Trophoblast cell (in vitro differentiated cells and primary cell): ENCODE data around the gene AKAP14. TPM values are rescaled to one million over a fixed set of nuclear protein-coding genes. Genes with fewer than 3 reads are reported as not detected.
A peak's percentile ranks its signal among the peaks of the same experiment; 100 is the strongest.

Experiments
- DNase-seq, 2 donors: peaks; one replicate each; pipeline ENCODE4 v3.0.0-alpha.2; 2016
- H2AFZ ChIP-seq: 2 replicates; pipeline ENCODE4 v1.6.1; 2013; ENCODE audit warnings: low read length, moderate library complexity, mild to moderate bottlenecking; ENCODE audit not compliant: insufficient read depth, poor library complexity
- H2AK5ac ChIP-seq: 2 replicates; pipeline ENCODE4 v1.6.1; 2013; ENCODE audit warnings: mild to moderate bottlenecking, low read length
- H2BK120ac ChIP-seq: 2 replicates; pipeline ENCODE4 v1.6.1; 2013; ENCODE audit warnings: low read length, mild to moderate bottlenecking, moderate library complexity; ENCODE audit not compliant: insufficient read depth, poor library complexity
- H2BK12ac ChIP-seq: 2 replicates; pipeline ENCODE4 v1.6.1; 2013; ENCODE audit warnings: mild to moderate bottlenecking, low read length, moderate library complexity
- H2BK5ac ChIP-seq: 2 replicates; pipeline ENCODE4 v1.6.1; 2013; ENCODE audit warnings: low read length, low read depth, moderate library complexity, mild to moderate bottlenecking; ENCODE audit not compliant: poor library complexity
- H3K14ac ChIP-seq: 2 replicates; pipeline ENCODE4 v1.6.1; 2013; ENCODE audit warnings: mild to moderate bottlenecking, low read length
- H3K18ac ChIP-seq: 2 replicates; pipeline ENCODE4 v1.6.1; 2013; ENCODE audit warnings: mild to moderate bottlenecking, low read length
- H3K23ac ChIP-seq: 2 replicates; pipeline ENCODE4 v1.6.1; 2013; ENCODE audit warnings: low read length
- H3K27ac ChIP-seq: 2 replicates; pipeline ENCODE4 v1.5.1; 2013; ENCODE audit warnings: low read depth, mild to moderate bottlenecking, inconsistent platforms, low read length, moderate library complexity
- H3K27me3 ChIP-seq: 2 replicates; pipeline ENCODE4 v1.6.1; 2013; ENCODE audit warnings: inconsistent platforms, mild to moderate bottlenecking, low read length, moderate library complexity; ENCODE audit not compliant: insufficient read depth
- H3K36me3 ChIP-seq, 2 experiments: 1 replicate in 1 of 2; 2 replicates in 1 of 2; pipeline ENCODE4 v1.6.1; 2013; ENCODE audit warnings: low read length in 2 of 2, mild to moderate bottlenecking in 2 of 2, moderate library complexity in 1 of 2; ENCODE audit not compliant: insufficient read depth in 2 of 2, control insufficient read depth in 1 of 2
- H3K4ac ChIP-seq: 2 replicates; pipeline ENCODE4 v1.6.1; 2013; ENCODE audit warnings: low read depth, mild to moderate bottlenecking, low read length, moderate library complexity
- H3K4me1 ChIP-seq, 2 experiments: 1 replicate in 1 of 2; 2 replicates in 1 of 2; pipeline ENCODE4 v1.6.1; 2013; ENCODE audit warnings: low read length in 2 of 2, mild to moderate bottlenecking in 2 of 2, moderate library complexity in 1 of 2; ENCODE audit not compliant: insufficient read depth in 2 of 2, control insufficient read depth in 1 of 2
- H3K4me2 ChIP-seq: 2 replicates; pipeline ENCODE4 v1.6.1; 2013; ENCODE audit warnings: inconsistent platforms, mild to moderate bottlenecking, low read length, moderate library complexity
- H3K4me3 ChIP-seq: 2 replicates; pipeline ENCODE4 v1.5.1; 2013; ENCODE audit warnings: mild to moderate bottlenecking, low read depth, low read length, inconsistent platforms
- H3K79me1 ChIP-seq: one replicate; pipeline ENCODE4 v1.6.1; 2013; ENCODE audit warnings: low read length
- H3K79me2 ChIP-seq: 2 replicates; pipeline ENCODE4 v1.6.1; 2013; ENCODE audit warnings: low read length, mild to moderate bottlenecking; ENCODE audit not compliant: control insufficient read depth, insufficient read depth, poor library complexity
- H3K9ac ChIP-seq: 2 replicates; pipeline ENCODE4 v1.6.1; 2013; ENCODE audit warnings: mild to moderate bottlenecking, low read length
- H3K9me3 ChIP-seq: 2 replicates; pipeline ENCODE4 v1.6.1; 2013; ENCODE audit warnings: low read depth, mild to moderate bottlenecking, control low read depth, inconsistent platforms, low read length; ENCODE audit not compliant: insufficient read depth
- H4K12ac ChIP-seq: 2 replicates; pipeline ENCODE4 v1.6.1; 2013; ENCODE audit warnings: low read depth, mild to moderate bottlenecking, low read length, moderate library complexity
- H4K8ac ChIP-seq: 2 replicates; pipeline ENCODE4 v1.6.1; 2013; ENCODE audit warnings: low read depth, mild to moderate bottlenecking, low read length, moderate library complexity
- H4K91ac ChIP-seq: one replicate; pipeline ENCODE4 v1.6.1; 2013; ENCODE audit warnings: low read depth, mild to moderate bottlenecking, low read length, moderate library complexity
- WGBS: extraction: QIAGEN DNeasy Blood & Tissue Kit; methylation state at CpG from one replicate; pipeline ENCODE4 v1.1.7; 2013; ENCODE audit warnings: missing lambda C conversion rate; ENCODE audit not compliant: insufficient read length, insufficient coverage; ENCODE audit errors: extremely low coverage; 5-methylcytosine and 5-hydroxymethylcytosine counted together
- polyA plus RNA-seq: library from polyadenylated mRNA; stranded (reverse); fragments of 200-250 nt; gene quantifications from 2 replicates; pipeline ENCODE4 v1.2.3, GENCODE V29; 2013

Gene AKAP14
- 9.2 and 10.8 TPM in 2 replicates for polyA plus RNA-seq

DNA sequence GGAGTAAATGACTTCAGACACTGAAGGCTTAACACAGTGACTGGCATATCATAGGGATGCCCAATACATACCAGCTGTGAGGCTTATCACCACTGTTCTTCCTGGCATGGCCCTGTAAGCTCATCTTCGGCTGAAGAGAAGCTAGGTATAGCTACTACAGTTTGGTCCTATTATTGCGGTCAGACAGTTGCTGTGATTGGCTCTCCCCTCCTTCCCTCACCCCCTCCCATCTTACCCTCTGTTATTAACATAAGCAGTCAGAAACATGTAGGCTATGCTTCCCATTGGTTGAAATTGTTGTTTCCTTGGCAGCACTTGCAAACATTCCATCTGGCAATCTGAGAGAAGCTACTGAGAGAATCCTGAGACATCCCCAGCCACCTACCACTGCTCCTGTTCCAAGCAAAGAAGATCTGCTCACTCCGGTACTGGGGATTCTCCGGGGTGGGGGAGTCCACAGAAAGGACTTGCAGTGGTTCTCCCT is at the start of gene AKAP14:
AKAP14 (plus strand) TSS at position 51 of the 484 bp plus-strand sequence. CDS start 7,331 bp downstream, outside the sequence.
- H3K36me3 ChIP-seq = no peaks in the 10 kb centered on the region
- H3K18ac ChIP-seq = no peak within 1 kb of the TSS
- H2AFZ ChIP-seq = no peak within 1 kb of the TSS
- H3K4me3 ChIP-seq = no peak within 1 kb of the TSS
- no peak within 1 kb of the TSS for H3K14ac ChIP-seq
- no peak within 1 kb of the TSS for H4K8ac ChIP-seq
- no CpG with 5 or more reads among the region's 4 CpGs for WGBS
- H3K9ac ChIP-seq = no peak within 1 kb of the TSS
- H3K4me2 ChIP-seq = no peak within 1 kb of the TSS
- no peak within 1 kb of the TSS for H3K27ac ChIP-seq
- H2BK12ac ChIP-seq = no peak within 1 kb of the TSS
- H3K27me3 ChIP-seq = no peaks in the 10 kb centered on the region
- no peak within 1 kb of the TSS for H3K23ac ChIP-seq
- no peak within 1 kb of the TSS for H4K12ac ChIP-seq
- no peak within 1 kb of the TSS for H2BK5ac ChIP-seq
- H3K4me1 ChIP-seq = peaks cover 4 to 6% of the 10 kb centered on the region in 2 experiments
- no peaks in the 10 kb centered on the region for H3K79me2 ChIP-seq
- DNase-seq = no peak
- no peak within 1 kb of the TSS for H3K4ac ChIP-seq
- H2BK120ac ChIP-seq = no peak within 1 kb of the TSS
- H3K9me3 ChIP-seq = no peaks in the 10 kb centered on the region
- H3K79me1 ChIP-seq = peaks cover 9% of the 10 kb centered on the region
- H2AK5ac ChIP-seq = no peak within 1 kb of the TSS
- no peak within 1 kb of the TSS for H4K91ac ChIP-seq

DNA sequence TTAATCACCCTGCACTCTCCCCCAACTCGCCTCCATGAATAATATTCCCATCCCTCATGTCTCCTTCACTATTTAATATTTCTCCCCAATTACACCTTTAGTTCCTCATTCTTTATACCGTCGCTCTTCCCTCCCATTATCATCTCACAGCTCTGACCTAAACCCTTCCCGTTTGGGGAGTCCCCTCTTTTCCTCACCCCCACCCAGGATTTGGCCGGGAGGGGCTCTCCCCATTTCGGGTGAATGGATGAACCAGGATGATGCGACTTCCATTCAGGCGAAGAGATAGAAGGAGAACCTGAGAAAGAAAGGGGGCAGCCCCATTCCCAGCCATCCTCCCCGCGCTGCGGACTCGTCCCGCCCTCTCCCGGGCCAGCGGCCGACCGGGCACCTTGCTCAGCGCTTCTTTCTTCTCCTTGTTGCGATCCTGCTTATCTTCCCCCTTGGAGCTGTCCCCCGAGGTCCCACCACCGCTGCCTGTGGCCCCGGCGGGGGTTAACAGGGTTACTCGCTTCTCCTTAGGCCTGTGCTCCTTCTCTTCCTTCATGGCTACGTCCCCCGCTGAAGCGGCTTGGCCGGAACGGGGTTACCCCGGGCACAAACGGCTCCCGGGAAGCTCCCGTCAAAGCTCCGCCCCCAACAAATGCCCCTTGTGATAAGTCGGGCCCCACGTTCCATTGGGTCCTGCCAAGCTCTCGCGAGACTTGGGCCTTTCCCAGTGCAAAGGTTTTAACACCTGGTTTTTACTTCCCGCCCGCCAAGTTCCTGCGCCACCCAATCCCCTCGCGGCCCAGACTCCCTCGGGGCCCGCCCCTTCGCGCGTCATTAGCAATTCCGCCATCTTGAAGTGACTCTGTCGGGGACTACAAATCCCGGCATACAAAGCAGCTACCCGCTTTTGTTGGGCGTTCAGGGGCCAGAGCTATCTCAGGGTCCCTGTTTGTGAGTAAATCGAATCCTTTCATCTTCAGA is 43.0 kb upstream of the AKAP14 start, which contains the start of gene UPF3B:
UPF3B (minus strand) TSS at position 582 of the 972 bp plus-strand sequence; CDS start at position 547, 35 bp downstream.
- peak within 1 kb of the TSS; percentile 83 for H4K8ac ChIP-seq
- H3K9me3 ChIP-seq = no peaks in the 10 kb centered on the region
- H3K14ac ChIP-seq = peak within 1 kb of the TSS; percentile 83
- H2BK5ac ChIP-seq = peak within 1 kb of the TSS; percentile 89
- H3K79me2 ChIP-seq = peaks cover 5% of the 10 kb centered on the region
- no peak within 1 kb of the TSS for H2BK12ac ChIP-seq
- no peaks in the 10 kb centered on the region for H3K4me1 ChIP-seq
- peak within 1 kb of the TSS; percentile 89 for H3K4me3 ChIP-seq
- H2BK120ac ChIP-seq = peak within 1 kb of the TSS; percentile 90
- H2AFZ ChIP-seq = peak within 1 kb of the TSS; percentile 81
- H4K12ac ChIP-seq = peak within 1 kb of the TSS; percentile 97
- peak within 1 kb of the TSS; percentile 81 for H3K27ac ChIP-seq
- peaks cover 5% of the 10 kb centered on the region in 2 experiments for H3K36me3 ChIP-seq
- H3K23ac ChIP-seq = no peak within 1 kb of the TSS
- H3K4me2 ChIP-seq = peak within 1 kb of the TSS; percentile 77
- peak within 1 kb of the TSS; percentile 93 for H3K9ac ChIP-seq
- WGBS = no CpG with 5 or more reads among the region's 54 CpGs
- peak; percentile 96 to 98 for DNase-seq
- peak within 1 kb of the TSS; percentile 79 for H4K91ac ChIP-seq
- no peaks in the 10 kb centered on the region for H3K27me3 ChIP-seq
- H2AK5ac ChIP-seq = no peak within 1 kb of the TSS
- H3K18ac ChIP-seq = peak within 1 kb of the TSS; percentile 85
- H3K79me1 ChIP-seq = peaks cover 4% of the 10 kb centered on the region
- peak within 1 kb of the TSS; percentile 96 for H3K4ac ChIP-seq

DNA sequence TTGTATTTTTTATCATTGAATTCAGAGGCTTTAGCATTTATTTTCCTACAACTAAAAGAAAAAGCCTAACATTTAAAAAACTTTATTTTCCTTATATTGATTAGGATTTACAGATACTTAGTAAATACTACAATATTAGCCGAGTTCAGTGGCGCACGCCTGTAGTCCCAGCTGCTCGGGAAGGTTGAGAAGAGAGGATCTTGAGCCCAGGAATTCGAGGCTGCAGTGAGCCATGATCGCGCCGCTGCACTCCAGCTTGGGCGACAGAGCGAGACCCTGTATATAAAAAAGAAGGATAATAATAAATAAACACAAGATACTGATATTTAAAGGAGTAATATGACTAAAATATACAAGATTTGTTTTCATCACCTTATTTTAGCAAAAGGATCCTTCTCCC is 42.2 kb upstream of the AKAP14 start:
- Histone ChIP-seq H3K4ac (no peak overlapping the region), H3K4me1 (no peaks in the 10 kb centered on the region), H3K18ac (no peak overlapping the region), H4K12ac (no peak overlapping the region), H3K4me3 (no peak overlapping the region), H3K27ac (peak overlapping the region; percentile 17), H3K14ac (no peak overlapping the region), H3K79me2 (peaks cover 5% of the 10 kb centered on the region), H2BK12ac (no peak overlapping the region), H3K23ac (no peak overlapping the region), H2AFZ (no peak overlapping the region), H3K27me3 (no peaks in the 10 kb centered on the region), H2BK5ac (no peak overlapping the region), H3K4me2 (peak overlapping the region; percentile 61), H3K79me1 (peaks cover 4% of the 10 kb centered on the region), H4K8ac (peak overlapping the region; percentile 70), H3K9me3 (no peaks in the 10 kb centered on the region), H3K36me3 (peaks cover 3% of the 10 kb centered on the region in 2 experiments), H2AK5ac (no peak overlapping the region), H3K9ac (no peak overlapping the region), H2BK120ac (no peak overlapping the region), H4K91ac (peak overlapping the region; percentile 47)
- DNase-seq = peak in 1 of 2 donors; percentile 4
- no CpG with 5 or more reads among the region's 10 CpGs for WGBS

DNA sequence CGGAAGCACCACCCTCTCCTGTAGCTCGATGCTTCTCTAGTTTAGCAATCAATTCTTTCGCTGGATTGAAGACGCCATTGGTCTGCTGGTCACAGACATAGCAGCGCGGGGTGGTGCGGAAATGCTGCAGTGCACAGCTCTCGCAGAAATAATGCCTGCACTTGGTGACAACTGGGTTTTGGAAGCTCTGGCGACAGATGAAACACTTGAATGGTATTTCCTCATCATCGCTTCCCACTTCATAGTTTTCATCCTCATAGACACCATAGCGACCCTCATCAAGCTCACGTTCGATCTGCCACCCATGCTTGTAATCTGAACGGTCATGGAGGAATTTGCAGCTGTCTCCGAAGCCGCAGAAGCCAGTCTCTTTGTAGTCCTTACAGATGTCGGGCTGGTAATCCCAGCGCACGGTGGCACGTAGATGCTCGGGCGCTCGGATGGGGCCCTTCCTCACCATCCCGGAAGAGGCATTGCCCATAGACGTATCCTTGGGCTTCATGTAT is 25.0 kb upstream of the AKAP14 start:
- DNase-seq = peak; percentile 29 to 68
- no CpG with 5 or more reads among the region's 25 CpGs for WGBS
- Histone ChIP-seq H3K36me3 (no peaks in the 10 kb centered on the region), H2BK120ac (no peak overlapping the region), H3K27me3 (no peaks in the 10 kb centered on the region), H2BK12ac (no peak overlapping the region), H3K23ac (no peak overlapping the region), H3K79me2 (peaks cover 4% of the 10 kb centered on the region), H3K79me1 (peaks cover 8% of the 10 kb centered on the region), H4K91ac (no peak overlapping the region), H3K4ac (no peak overlapping the region), H4K8ac (no peak overlapping the region), H3K14ac (no peak overlapping the region), H4K12ac (no peak overlapping the region), H2AFZ (peak overlapping the region; percentile 35), H3K27ac (no peak overlapping the region), H2AK5ac (no peak overlapping the region), H3K9me3 (no peaks in the 10 kb centered on the region), H3K4me3 (peak overlapping the region; percentile 80), H2BK5ac (no peak overlapping the region), H3K9ac (peak overlapping the region; percentile 63), H3K4me1 (peaks cover 0 to 2% of the 10 kb centered on the region in 2 experiments), H3K4me2 (peak overlapping the region; percentile 96), H3K18ac (no peak overlapping the region)
